GM11168 (cell line): Measurements from ENCODE around the gene CD180.

Experiments used
- in situ Hi-C: fragments of 300-500 bp; cut with MboI; formaldehyde crosslinking; loops from one replicate; pipeline ENCODE4 v1.12.0; 2022; ENCODE audit warnings: low sequenced_read_pairs; ENCODE audit not compliant: unreplicated experiment

The CD180 gene

GRCh38 chr5:67165526-67166459 lies 30.8 kb downstream of the CD180 start:
- in situ Hi-C loops, result no loop called here

GRCh38 chr5:67164856-67165525 lies 31.6 kb downstream of the CD180 start:
- in situ Hi-C loops, result loop anchor here (5.0 kb wide), 1 partner anchor 42 kb away; no protein-coding TSS in a partner anchor

GRCh38 chr5:67163863-67164595 lies 32.6 kb downstream of the CD180 start:
- in situ Hi-C loops, result loop anchor here (5.0 kb wide), 1 partner anchor 43 kb away; no protein-coding TSS in a partner anchor

GRCh38 chr5:67163231-67163756 lies 33.3 kb downstream of the CD180 start:
- in situ Hi-C loops, result loop anchor here (5.0 kb wide), 1 partner anchor 44 kb away; no protein-coding TSS in a partner anchor

GRCh38 chr5:67161767-67162166 lies 34.8 kb downstream of the CD180 start:
- in situ Hi-C loops, result loop anchor here (5.0 kb wide), 1 partner anchor 46 kb away; no protein-coding TSS in a partner anchor

GRCh38 chr5:67160985-67161384 lies 35.6 kb downstream of the CD180 start:
- in situ Hi-C loops, result loop anchor here (5.0 kb wide), 1 partner anchor 46 kb away; no protein-coding TSS in a partner anchor

- in situ Hi-C loops, result loop anchor here (5.0 kb wide), 1 partner anchor 47 kb away; no protein-coding TSS in a partner anchor
These were observed 36.3 kb downstream of the CD180 start for GRCh38 chr5:67160272-67160671.

GRCh38 chr5:67156976-67157583 lies 39.5 kb downstream of the CD180 start:
- in situ Hi-C loops, result no loop called here

GRCh38 chr5:67154556-67155206 lies 41.9 kb downstream of the CD180 start:
- in situ Hi-C loops, result no loop called here

GRCh38 chr5:67153292-67153691 lies 43.3 kb downstream of the CD180 start:
- in situ Hi-C loops, result no loop called here

GRCh38 chr5:67152400-67152799 lies 44.2 kb downstream of the CD180 start:
- in situ Hi-C loops, result no loop called here

- in situ Hi-C loops, result no loop called here
These were observed 46.6 kb downstream of the CD180 start for GRCh38 chr5:67149951-67150523.

- in situ Hi-C loops, result no loop called here
These were observed 47.3 kb downstream of the CD180 start for GRCh38 chr5:67149057-67149950.

GRCh38 chr5:67147760-67148159 lies 48.8 kb downstream of the CD180 start:
- in situ Hi-C loops, result no loop called here

GRCh38 chr5:67146981-67147380 lies 49.6 kb downstream of the CD180 start:
- in situ Hi-C loops, result no loop called here

- in situ Hi-C loops, result no loop called here
These were observed 50.0 kb downstream of the CD180 start for GRCh38 chr5:67146574-67146973.

- in situ Hi-C loops, result no loop called here
These were observed 52.4 kb downstream of the CD180 start for GRCh38 chr5:67144183-67144639.

- in situ Hi-C loops, result no loop called here
These were observed 53.0 kb downstream of the CD180 start for GRCh38 chr5:67143549-67143948.
